WTC11 (cell line): ENCODE measurements around the gene GLOD4. TPM values are rescaled to one million over a fixed set of nuclear protein-coding genes. Genes with fewer than 3 reads are reported as not detected.
A peak's percentile ranks its signal among the peaks of the same experiment; 100 is the strongest.

ENCODE experiments used
- ATAC-seq: fragments of 200-7000 bp; cut with Tn5 transposase; 2 replicates; pipeline ENCODE4 v1.10.0; 2021; ENCODE audit warnings: mild to moderate bottlenecking, moderate library complexity
- CTCF ChIA-PET: fragments of 300-600 bp; sonication (Branson Sonifier 250); formaldehyde crosslinking; loops from one replicate; lab custom pipeline; 2021; ENCODE audit warnings: antibody characterized with exemption; lab: Charles Lee
- POLR2A ChIA-PET: fragments of 350-600 bp; sonication (Branson Sonifier 250); formaldehyde crosslinking; loops from one replicate; lab custom pipeline; 2021; ENCODE audit warnings: antibody characterized with exemption; lab: Charles Lee
- DNase-seq: peaks from one replicate; pipeline ENCODE4 v3.0.0; 2021; ENCODE audit warnings: low spot score
- H3K27ac Mint-ChIP-seq: 2 replicates; pipeline ENCODE4 v1.8.0; 2021; ENCODE audit warnings: mixed read lengths
- H3K27me3 Mint-ChIP-seq: 2 replicates; pipeline ENCODE4 v1.8.0; 2021; ENCODE audit warnings: low read depth, mild to moderate bottlenecking, moderate library complexity, mixed read lengths
- H3K36me3 Mint-ChIP-seq: 2 replicates; pipeline ENCODE4 v1.8.0; 2021; ENCODE audit warnings: mixed read lengths
- H3K4me1 Mint-ChIP-seq: 2 replicates; pipeline ENCODE4 v1.8.0; 2022; ENCODE audit warnings: mixed read lengths
- H3K4me3 Mint-ChIP-seq: 2 replicates; pipeline ENCODE4 v1.8.0; 2021; ENCODE audit warnings: mild to moderate bottlenecking, moderate library complexity, mixed read lengths
- H3K9me3 Mint-ChIP-seq: 2 replicates; pipeline ENCODE4 v1.8.0; 2021; ENCODE audit warnings: mixed read lengths
- AR ChIP-seq: fragments of 250-450 bp; sonication (Bioruptor Pico); IDR thresholded peaks from 2 replicates; pipeline ENCODE4 v1.9.0; 2021; ENCODE audit warnings: mild to moderate bottlenecking
- CREM ChIP-seq: sonication (generic); formaldehyde crosslinking; IDR thresholded peaks from 2 replicates; pipeline ENCODE4 v1.8.1; 2022; ENCODE audit warnings: mild to moderate bottlenecking, missing genetic modification reagents, moderate library complexity
- E2F1 ChIP-seq: sonication (generic); formaldehyde crosslinking; IDR thresholded peaks from 2 replicates; pipeline ENCODE4 v1.8.0; 2022; ENCODE audit warnings: mild to moderate bottlenecking, missing genetic modification reagents
- E2F5 ChIP-seq: sonication (generic); formaldehyde crosslinking; IDR thresholded peaks from 2 replicates; pipeline ENCODE4 v1.8.1; 2022; ENCODE audit warnings: mild to moderate bottlenecking, moderate library complexity, missing genetic modification reagents
- ETV6 ChIP-seq: sonication (generic); formaldehyde crosslinking; IDR thresholded peaks from 2 replicates; pipeline ENCODE4 v1.8.1; 2022; ENCODE audit warnings: mild to moderate bottlenecking, missing genetic modification reagents
- FOXK1 ChIP-seq: sonication (generic); formaldehyde crosslinking; IDR thresholded peaks from 2 replicates; pipeline ENCODE4 v1.8.0; 2022; ENCODE audit warnings: mild to moderate bottlenecking, moderate library complexity, missing genetic modification reagents
- HMGA2 ChIP-seq: fragments of 250-450 bp; sonication (Bioruptor Pico); IDR thresholded peaks from 2 replicates; pipeline ENCODE4 v1.4.0; 2021; ENCODE audit warnings: mild to moderate bottlenecking, moderate library complexity
- NFATC4 ChIP-seq: fragments of 250-450 bp; sonication (Bioruptor Pico); IDR thresholded peaks from 2 replicates; pipeline ENCODE4 v1.9.0; 2021; ENCODE audit warnings: mild to moderate bottlenecking
- NR2C2 ChIP-seq: sonication (generic); formaldehyde crosslinking; IDR thresholded peaks from 2 replicates; pipeline ENCODE4 v1.8.0; 2022; ENCODE audit warnings: mild to moderate bottlenecking, missing genetic modification reagents
- RORB ChIP-seq: fragments of 250-450 bp; sonication (Bioruptor Pico); IDR thresholded peaks from 2 replicates; pipeline ENCODE4 v1.9.0; 2021; ENCODE audit warnings: mild to moderate bottlenecking
- SMAD4 ChIP-seq: sonication (generic); formaldehyde crosslinking; IDR thresholded peaks from 2 replicates; pipeline ENCODE4 v1.8.0; 2022; ENCODE audit warnings: mild to moderate bottlenecking, missing genetic modification reagents
- SOX15 ChIP-seq: fragments of 250-450 bp; sonication (Bioruptor Pico); IDR thresholded peaks from 2 replicates; pipeline ENCODE4 v1.9.0; 2021; ENCODE audit warnings: mild to moderate bottlenecking
- SP1 ChIP-seq: sonication (generic); formaldehyde crosslinking; conservative IDR thresholded peaks from 2 replicates; pipeline ENCODE4 v1.8.1; 2022; ENCODE audit warnings: missing genetic modification reagents
- TEAD1 ChIP-seq: sonication (generic); formaldehyde crosslinking; IDR thresholded peaks from 2 replicates; pipeline ENCODE4 v1.8.0; 2022; ENCODE audit warnings: mild to moderate bottlenecking, missing genetic modification reagents
- ZNF232 ChIP-seq: sonication (generic); formaldehyde crosslinking; IDR thresholded peaks from 2 replicates; pipeline ENCODE4 v1.8.0; 2022; ENCODE audit warnings: mild to moderate bottlenecking, missing genetic modification reagents
- ZNF281 ChIP-seq: sonication (generic); formaldehyde crosslinking; IDR thresholded peaks from 2 replicates; pipeline ENCODE4 v1.8.0; 2023; ENCODE audit warnings: mild to moderate bottlenecking, missing genetic modification reagents
- ZNF396 ChIP-seq: fragments of 250-450 bp; sonication (Bioruptor Pico); IDR thresholded peaks from 2 replicates; pipeline ENCODE4 v1.8.0; 2021; ENCODE audit warnings: mild to moderate bottlenecking, moderate library complexity, borderline replicate concordance
- ZNF532 ChIP-seq: fragments of 250-450 bp; sonication (Bioruptor Pico); IDR thresholded peaks from 2 replicates; pipeline ENCODE4 v1.9.0; 2021; ENCODE audit warnings: mild to moderate bottlenecking, borderline replicate concordance
- total RNA-seq: library from RNA; stranded (reverse); gene quantifications from 3 replicates; pipeline ENCODE4 v1.2.3, GENCODE V29; 2021

Gene GLOD4
- total RNA-seq, 1 experiment from 2014 or later: 69.0 TPM

GRCh38 chr17:721540-721937 is 60.5 kb downstream of the GLOD4 start:
- ATAC-seq: no peak
- Mint-ChIP-seq H3K27me3 (no peaks in the 10 kb centered on the region), H3K4me3 (no peak overlapping the region)
- TF ChIP-seq TEAD1 (CRISPR knock-in tag): no peak
- TF ChIP-seq AR (CRISPR knock-in tag): no peak
- no peak for TF ChIP-seq FOXK1
- no peak for TF ChIP-seq ZNF232 (CRISPR knock-in tag)
- no peak for TF ChIP-seq RORB (CRISPR knock-in tag)
- no peak for TF ChIP-seq SMAD4 (CRISPR knock-in tag)
- TF ChIP-seq ETV6 (CRISPR knock-in tag): no peak
- TF ChIP-seq, all 79 proteins: peak for 0
- POLR2A ChIA-PET: no interaction called here
- H3K27ac Mint-ChIP-seq: peak overlapping the region; percentile 32; the same call in 1 of the 2 replicates
- H3K36me3 Mint-ChIP-seq: no peaks in the 10 kb centered on the region
- CTCF ChIA-PET: interaction anchor here (0.5 to 1.4 kb wide), 5 partner anchors 8 to 337 kb away, joined by 3 to 5 read pairs (median 4); partner anchors contain the start of gene TIMM22
- peaks cover 6% of the 10 kb centered on the region for H3K4me1 Mint-ChIP-seq
- H3K9me3 Mint-ChIP-seq: no peaks in the 10 kb centered on the region
- no peak for DNase-seq

- DNase-seq: no peak
- ChIA-PET CTCF (interaction anchor here (0.5 to 1.4 kb wide), 4 partner anchors 9 to 337 kb away, joined by 3 to 5 read pairs (median 4); partner anchors contain the start of gene TIMM22), POLR2A (no interaction called here)
- Mint-ChIP-seq H3K27me3 (no peaks in the 10 kb centered on the region), H3K9me3 (no peaks in the 10 kb centered on the region), H3K4me1 (no peaks in the 10 kb centered on the region), H3K36me3 (no peaks in the 10 kb centered on the region), H3K4me3 (no peak overlapping the region)
- no peak for TF ChIP-seq AR (CRISPR knock-in tag)
- TF ChIP-seq E2F5 (CRISPR knock-in tag): no peak
- TF ChIP-seq ZNF532: no peak
- TF ChIP-seq CREM (CRISPR knock-in tag): no peak
- no peak for TF ChIP-seq HMGA2 (CRISPR knock-in tag)
- no peak for TF ChIP-seq SP1 (CRISPR knock-in tag)
- no peak for TF ChIP-seq TEAD1 (CRISPR knock-in tag)
- TF ChIP-seq SOX15 (CRISPR knock-in tag): no peak
- no peak for TF ChIP-seq ZNF396 (CRISPR knock-in tag)
- TF ChIP-seq NR2C2: no peak
- TF ChIP-seq RORB (CRISPR knock-in tag): no peak
- TF ChIP-seq ZNF281 (CRISPR knock-in tag): no peak
- no peak for TF ChIP-seq NFATC4 (CRISPR knock-in tag)
- TF ChIP-seq E2F1 (CRISPR knock-in tag): no peak
- TF ChIP-seq, all 79 proteins: peak for 0
- no peak for ATAC-seq
- 0 out of 2 replicates have a peak overlapping the region, but pooled peaks have one; percentile 32 for H3K27ac Mint-ChIP-seq
These were observed 61.2 kb downstream of the GLOD4 start for GRCh38 chr17:720706-721539.
